GM10266 (cell line): ENCODE measurements around the gene ATP9B.

Experiments used
- DNase-seq: peaks from one replicate; pipeline ENCODE4 v3.0.0; 2012; ENCODE audit errors: extremely low spot score
- TF ChIP-seq, protein P1 (sequence below): IDR thresholded peaks from 2 replicates; pipeline ENCODE4 v1.5.1; 2012; ENCODE audit warnings: mild to moderate bottlenecking, low read depth; ENCODE audit not compliant: control insufficient read depth, insufficient read depth; ENCODE audit errors: missing control alignments

The ATP9B gene

DNA sequence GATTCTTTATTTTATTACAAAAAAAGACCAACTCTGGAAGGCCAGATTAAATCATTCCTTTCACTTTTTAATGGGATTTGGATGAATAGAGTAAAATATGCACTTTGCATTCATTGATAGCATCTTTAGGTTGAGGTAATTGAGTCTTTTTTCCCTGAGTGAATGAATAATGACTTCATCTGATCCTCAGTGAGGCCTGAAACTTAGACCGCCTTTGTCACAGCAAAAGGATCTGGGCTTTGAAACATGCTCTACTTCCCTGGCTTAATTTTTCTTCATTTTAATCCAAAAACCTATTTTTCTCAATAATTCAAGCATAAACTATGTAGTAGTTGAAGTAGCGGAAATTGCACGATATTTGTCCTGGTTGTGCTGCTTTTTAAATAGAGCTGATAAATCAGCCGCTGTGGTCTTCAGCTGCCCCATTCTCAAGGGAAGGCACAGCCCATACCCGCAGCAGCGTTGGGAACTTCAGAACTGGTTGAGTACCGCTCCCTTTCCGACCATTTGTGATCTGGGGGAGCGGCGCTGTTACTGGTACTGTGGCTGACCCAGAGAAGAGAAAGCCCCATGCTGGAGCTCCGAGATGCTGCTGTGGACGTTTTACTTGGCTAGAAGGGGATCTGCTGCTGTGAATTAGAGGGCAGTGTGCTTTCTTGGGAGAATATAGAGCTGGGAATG, 181.2 kb downstream of the ATP9B start:
- TF ChIP-seq, protein P1, sequence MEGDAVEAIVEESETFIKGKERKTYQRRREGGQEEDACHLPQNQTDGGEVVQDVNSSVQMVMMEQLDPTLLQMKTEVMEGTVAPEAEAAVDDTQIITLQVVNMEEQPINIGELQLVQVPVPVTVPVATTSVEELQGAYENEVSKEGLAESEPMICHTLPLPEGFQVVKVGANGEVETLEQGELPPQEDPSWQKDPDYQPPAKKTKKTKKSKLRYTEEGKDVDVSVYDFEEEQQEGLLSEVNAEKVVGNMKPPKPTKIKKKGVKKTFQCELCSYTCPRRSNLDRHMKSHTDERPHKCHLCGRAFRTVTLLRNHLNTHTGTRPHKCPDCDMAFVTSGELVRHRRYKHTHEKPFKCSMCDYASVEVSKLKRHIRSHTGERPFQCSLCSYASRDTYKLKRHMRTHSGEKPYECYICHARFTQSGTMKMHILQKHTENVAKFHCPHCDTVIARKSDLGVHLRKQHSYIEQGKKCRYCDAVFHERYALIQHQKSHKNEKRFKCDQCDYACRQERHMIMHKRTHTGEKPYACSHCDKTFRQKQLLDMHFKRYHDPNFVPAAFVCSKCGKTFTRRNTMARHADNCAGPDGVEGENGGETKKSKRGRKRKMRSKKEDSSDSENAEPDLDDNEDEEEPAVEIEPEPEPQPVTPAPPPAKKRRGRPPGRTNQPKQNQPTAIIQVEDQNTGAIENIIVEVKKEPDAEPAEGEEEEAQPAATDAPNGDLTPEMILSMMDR: no peak
- DNase-seq: no peak

DNA sequence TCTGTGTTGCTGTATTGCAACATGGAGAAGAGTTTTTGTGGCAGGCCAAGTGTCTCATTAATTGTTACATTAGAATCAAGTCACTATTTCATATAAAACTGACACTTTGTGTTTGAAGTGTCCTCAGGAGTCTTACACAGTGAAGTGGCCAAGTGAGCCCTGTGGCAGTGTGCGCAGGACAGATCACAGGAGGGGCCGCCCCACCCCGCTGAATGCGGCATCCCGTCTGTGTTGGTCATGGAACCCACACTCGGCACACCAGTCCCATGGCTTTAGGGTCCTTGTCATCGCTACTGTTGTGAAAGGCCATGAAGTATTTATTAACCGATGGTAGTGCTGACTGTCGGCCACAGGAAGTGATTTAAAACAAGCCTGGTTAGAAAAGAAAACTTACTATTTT, 181.8 kb downstream of the ATP9B start:
- DNase-seq: no peak
- TF ChIP-seq, protein P1: no peak

DNA sequence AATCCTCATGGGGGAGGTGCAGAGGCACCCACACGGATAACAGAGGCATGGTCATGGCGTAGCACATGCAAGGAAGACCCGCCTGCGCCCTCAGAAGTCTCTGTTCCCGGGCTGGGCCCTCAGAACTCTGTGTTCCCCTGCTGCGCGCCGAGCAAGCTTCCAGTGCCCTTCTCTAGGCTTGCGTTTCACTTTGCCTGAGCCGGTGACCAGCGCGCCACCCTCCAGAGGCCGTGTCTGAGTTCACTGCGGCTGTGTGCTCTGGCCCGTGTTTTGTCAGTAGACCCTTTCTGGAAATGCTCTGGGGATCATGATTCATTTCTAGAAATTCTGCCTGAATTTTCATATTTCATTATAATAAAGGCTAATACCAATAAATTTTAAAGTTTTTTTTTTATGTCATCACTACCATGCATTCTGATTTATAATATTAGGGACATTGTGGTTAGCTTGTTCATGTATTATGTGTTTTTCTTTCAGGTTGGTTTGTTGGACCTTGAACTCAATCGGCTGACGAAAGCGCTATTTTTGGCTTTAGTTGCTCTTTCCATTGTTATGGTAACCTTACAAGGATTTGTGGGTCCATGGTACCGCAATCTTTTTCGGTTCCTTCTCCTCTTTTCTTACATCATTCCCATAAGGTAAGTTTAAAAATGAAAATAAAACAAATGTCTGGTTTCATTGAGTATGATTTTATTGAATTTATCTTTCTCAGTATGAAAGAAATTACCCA, 183.9 kb downstream of the ATP9B start:
- TF ChIP-seq, protein P1: no peak
- no peak for DNase-seq

DNA sequence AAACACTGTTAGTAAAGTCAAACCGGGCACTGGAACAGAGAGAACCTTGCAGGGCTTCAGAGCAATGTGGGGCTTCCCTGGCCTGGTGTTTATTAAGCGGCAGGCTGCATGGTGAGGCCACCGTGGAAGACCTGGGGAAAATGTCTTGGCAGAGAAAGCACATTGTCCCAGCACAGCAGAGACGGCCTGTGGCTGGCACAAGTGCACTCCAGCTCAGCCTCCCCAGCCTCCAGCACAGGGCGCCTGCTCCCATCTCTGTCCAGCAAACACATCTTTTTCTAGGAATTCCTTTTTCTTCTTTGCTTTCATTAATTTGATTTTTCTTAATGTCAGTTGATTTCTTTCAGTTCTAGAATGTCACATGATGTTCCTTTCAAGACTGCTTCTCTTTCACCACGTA, 188.3 kb downstream of the ATP9B start:
- DNase-seq: no peak

DNA sequence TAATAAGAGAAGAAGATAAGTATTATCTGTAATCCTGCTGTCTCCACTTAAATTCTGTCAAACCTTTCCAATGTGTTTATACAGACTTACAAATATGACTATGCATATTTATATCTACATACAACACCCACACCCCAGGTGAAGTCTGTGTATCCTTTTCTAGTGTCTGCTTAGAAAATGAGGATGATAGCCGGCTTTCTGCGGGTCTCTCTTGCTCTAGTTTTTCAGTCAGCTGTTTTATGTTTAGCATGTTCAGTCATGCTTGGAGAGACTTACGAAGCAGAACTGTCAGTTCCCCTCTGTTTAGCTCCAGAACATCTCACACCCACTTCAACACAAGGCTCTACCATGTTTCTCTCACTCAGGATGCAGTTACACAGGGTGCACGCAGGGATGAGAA, 189.3 kb downstream of the ATP9B start:
- peak; percentile 30 for DNase-seq
- TF ChIP-seq, protein P1: no peak

More for the DNA sequence above, 188.3 kb downstream of the ATP9B start:
- TF ChIP-seq, protein P1: no peak

DNA sequence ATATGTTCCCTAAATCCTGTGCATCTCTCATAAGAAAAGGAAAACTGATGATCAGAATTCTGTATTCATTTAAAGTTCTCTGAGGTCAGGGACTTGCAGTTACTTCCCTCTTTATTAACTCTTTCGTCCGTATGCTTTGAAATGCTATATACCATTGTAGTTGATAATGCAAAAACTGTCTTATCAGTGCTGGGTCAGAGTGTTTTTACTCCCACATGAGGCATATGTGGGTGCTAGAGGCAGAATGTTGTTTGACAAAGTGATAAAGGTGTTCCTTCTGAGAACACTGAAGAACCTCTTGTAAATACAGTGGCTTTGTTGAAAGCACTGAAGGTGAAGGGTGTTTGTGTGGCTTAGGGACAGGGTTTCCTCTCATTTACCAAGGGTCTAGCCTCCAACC, 190.0 kb downstream of the ATP9B start:
- DNase-seq: no peak
- TF ChIP-seq, protein P1: no peak

DNA sequence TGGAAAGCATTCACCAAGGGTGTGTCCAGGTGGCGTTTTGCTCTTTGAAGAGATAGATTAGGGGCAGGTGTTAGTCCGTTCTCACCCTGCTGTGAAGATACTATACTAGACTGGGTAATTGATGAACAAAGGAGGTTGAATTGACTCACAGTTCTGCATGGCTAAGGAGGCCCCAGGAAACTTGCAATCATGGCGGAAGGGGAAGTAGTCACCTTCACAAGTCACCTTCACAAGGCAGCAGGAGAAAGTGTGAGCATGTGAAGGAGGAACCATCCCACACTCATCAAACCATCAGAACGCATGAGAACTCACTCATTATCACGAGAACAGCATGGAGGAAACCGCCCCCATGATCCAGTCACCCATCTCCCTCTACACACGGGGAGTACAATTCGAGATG, 190.8 kb downstream of the ATP9B start:
- no peak for DNase-seq
- TF ChIP-seq, protein P1: no peak
